Nephron (organoid): ENCODE data around the gene ARF5.

Experiments
- H3K27ac Mint-ChIP-seq, 3 experiments: 2 replicates each; pipeline ENCODE4 v1.8.0; 2020; ENCODE audit warnings: mixed read lengths in 3 of 3, mild to moderate bottlenecking in 2 of 3, moderate library complexity in 1 of 3
- H3K27me3 Mint-ChIP-seq: 2 replicates; pipeline ENCODE4 v1.8.0; 2021; ENCODE audit warnings: low read depth, mild to moderate bottlenecking, moderate library complexity, mixed read lengths
- H3K36me3 Mint-ChIP-seq: 2 replicates; pipeline ENCODE4 v1.8.0; 2020; ENCODE audit warnings: low read depth, mixed read lengths
- H3K4me1 Mint-ChIP-seq: 2 replicates; pipeline ENCODE4 v1.8.0; 2020; ENCODE audit warnings: mixed read lengths
- H3K4me3 Mint-ChIP-seq, 3 experiments: 2 replicates each; pipeline ENCODE4 v1.8.0; 2020; ENCODE audit warnings: mild to moderate bottlenecking in 3 of 3, mixed read lengths in 3 of 3, moderate library complexity in 2 of 3
- H3K9me3 Mint-ChIP-seq: 2 replicates; pipeline ENCODE4 v1.8.0; 2020; ENCODE audit warnings: mixed read lengths
- TF ChIP-seq, protein P1 (sequence below), 3 experiments: fragments of 200-600 bp; sonication (generic); IDR thresholded peaks; one replicate each; pipeline ENCODE4 v1.5.0; 2021; ENCODE audit warnings: antibody characterized with exemption in 3 of 3; ENCODE audit not compliant: unreplicated experiment in 3 of 3

The ARF5 gene

DNA sequence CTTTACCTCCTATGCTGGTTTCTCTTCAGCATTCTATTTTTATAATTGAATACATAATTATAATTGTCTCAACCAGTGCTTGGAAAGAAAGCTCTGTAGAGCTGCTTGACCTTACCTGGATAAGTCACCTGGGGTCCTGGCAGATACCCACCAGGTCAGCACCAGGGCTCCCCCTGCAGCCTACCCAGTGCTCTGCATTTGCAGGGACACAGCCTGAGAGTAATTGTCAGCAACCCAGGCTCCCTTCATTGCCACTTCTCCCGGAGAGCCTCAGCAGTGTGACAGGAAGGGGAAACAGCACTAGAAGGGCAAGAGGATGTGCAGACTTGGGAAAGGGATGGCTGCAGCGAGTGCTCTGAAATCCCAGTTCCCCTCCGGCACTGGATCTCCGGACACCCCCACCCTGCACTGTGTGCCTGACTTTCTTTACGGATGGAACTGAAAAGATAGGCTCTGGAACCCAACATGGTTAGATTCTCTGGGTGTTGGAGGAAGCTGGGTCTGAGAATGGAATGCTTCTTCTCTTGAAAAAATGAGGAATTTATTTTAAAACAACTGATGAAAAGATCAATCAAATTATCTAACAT lies 41.1 kb downstream of the ARF5 start:
- Mint-ChIP-seq H3K9me3 (peaks cover 4% of the 10 kb centered on the region), H3K36me3 (no peaks in the 10 kb centered on the region), H3K27me3 (peaks cover 15% of the 10 kb centered on the region), H3K4me3 (no peak overlapping the region), H3K4me1 (no peaks in the 10 kb centered on the region), H3K27ac (no peak overlapping the region)
- TF ChIP-seq, protein P1, sequence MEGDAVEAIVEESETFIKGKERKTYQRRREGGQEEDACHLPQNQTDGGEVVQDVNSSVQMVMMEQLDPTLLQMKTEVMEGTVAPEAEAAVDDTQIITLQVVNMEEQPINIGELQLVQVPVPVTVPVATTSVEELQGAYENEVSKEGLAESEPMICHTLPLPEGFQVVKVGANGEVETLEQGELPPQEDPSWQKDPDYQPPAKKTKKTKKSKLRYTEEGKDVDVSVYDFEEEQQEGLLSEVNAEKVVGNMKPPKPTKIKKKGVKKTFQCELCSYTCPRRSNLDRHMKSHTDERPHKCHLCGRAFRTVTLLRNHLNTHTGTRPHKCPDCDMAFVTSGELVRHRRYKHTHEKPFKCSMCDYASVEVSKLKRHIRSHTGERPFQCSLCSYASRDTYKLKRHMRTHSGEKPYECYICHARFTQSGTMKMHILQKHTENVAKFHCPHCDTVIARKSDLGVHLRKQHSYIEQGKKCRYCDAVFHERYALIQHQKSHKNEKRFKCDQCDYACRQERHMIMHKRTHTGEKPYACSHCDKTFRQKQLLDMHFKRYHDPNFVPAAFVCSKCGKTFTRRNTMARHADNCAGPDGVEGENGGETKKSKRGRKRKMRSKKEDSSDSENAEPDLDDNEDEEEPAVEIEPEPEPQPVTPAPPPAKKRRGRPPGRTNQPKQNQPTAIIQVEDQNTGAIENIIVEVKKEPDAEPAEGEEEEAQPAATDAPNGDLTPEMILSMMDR (IDR thresholded peaks at IDR 0.05; ENCODE audit: unreplicated experiment in 3 of 3) = peak in 2 of 3 experiments; percentile 14 to 36

DNA sequence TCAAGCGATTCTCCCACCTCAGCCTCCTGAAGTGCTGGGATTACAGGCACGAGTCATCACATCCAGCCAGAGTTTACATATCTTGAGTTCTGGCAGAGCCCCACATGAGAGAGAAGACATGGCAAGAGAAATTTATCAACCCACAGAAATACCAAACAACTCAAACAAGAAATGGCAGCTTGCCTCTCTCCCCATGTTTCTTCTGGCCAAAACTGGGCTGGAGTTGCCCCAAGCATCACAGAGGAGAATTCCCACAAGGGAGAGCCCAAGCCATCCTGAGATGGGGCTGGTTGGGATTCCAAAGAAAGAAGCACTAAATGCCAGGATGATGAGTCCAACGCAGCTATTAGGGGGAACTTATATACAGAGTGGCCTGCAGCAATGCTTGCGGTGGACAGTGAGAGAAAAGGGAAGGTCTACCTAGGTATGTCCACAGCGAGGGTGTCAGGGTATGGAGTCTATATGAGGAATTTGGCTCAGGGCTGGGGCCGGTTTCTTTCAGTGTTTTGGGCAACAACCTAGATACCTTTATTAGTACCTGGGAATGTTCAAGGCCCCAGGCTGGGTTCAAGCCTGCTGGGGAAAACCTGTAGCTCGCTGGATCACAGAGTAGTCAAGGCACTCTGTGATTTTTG lies 44.2 kb downstream of the ARF5 start:
- H3K27ac Mint-ChIP-seq = peak overlapping the region in 1 of 3 experiments; percentile 45
- no peak overlapping the region for H3K4me3 Mint-ChIP-seq
- H3K9me3 Mint-ChIP-seq = peaks cover 3% of the 10 kb centered on the region
- no peaks in the 10 kb centered on the region for H3K36me3 Mint-ChIP-seq
- TF ChIP-seq, protein P1 (IDR thresholded peaks at IDR 0.05; ENCODE audit: unreplicated experiment in 3 of 3) = no peak
- no peaks in the 10 kb centered on the region for H3K4me1 Mint-ChIP-seq
- H3K27me3 Mint-ChIP-seq = peaks cover 14% of the 10 kb centered on the region

DNA sequence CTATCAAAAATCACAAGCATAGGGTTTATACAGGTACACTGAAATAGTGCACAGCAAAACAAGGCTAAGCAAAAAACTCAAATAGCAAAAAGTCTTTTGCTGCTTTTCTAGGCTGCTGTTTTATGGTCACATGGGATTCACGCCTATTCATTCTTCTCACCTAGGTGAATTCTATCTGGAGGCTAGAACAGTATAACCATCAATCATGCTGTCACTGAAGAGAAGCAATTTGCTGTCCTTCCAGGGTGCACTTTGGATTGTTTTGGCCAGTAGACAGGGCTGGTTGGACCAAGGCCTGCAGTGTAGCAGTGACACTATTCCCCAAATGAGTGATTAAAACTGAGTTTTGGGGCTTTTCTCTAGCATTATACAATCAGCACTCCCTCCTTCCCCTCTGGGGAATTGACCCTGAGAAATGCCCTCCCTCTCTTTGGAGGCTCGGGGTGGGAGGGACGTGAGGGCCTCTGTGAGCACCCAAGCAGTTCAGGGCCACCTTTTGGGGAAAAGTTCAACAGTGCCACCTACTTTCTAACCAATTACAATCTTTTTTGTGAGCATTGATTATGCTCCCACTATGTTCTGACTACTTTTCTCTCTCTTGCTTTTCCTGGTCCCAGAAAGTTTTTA lies 47.6 kb downstream of the ARF5 start:
- no peaks in the 10 kb centered on the region for H3K4me1 Mint-ChIP-seq
- H3K4me3 Mint-ChIP-seq = no peak overlapping the region
- H3K9me3 Mint-ChIP-seq = peaks cover 8% of the 10 kb centered on the region
- H3K27me3 Mint-ChIP-seq = peaks cover 14% of the 10 kb centered on the region
- TF ChIP-seq, protein P1 (IDR thresholded peaks at IDR 0.05; ENCODE audit: unreplicated experiment in 3 of 3) = no peak
- H3K36me3 Mint-ChIP-seq = no peaks in the 10 kb centered on the region
- H3K27ac Mint-ChIP-seq = no peak overlapping the region

DNA sequence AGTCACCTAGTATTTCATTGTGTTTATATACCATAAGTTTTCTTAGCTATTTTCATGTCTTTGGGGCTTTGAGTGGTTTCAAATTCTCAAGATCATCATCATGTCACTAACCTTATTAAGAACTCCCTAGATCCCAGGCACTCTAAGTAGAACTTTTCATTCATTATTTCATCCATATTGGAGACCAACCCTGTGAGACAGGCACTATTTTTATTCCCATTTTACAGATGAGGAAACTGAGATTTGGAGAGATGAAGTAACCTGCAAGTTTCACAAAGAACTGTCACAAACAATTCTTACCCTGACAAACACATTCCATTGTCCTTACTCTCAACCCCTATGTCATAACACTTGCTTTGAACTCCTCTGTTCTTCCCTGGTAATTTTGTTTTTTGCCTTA lies 50.0 kb downstream of the ARF5 start:
- H3K27me3 Mint-ChIP-seq = peaks cover 7% of the 10 kb centered on the region
- TF ChIP-seq, protein P1 (IDR thresholded peaks at IDR 0.05; ENCODE audit: unreplicated experiment in 3 of 3) = no peak
- no peak overlapping the region for H3K4me3 Mint-ChIP-seq
- H3K36me3 Mint-ChIP-seq = no peaks in the 10 kb centered on the region
- no peaks in the 10 kb centered on the region for H3K4me1 Mint-ChIP-seq
- H3K27ac Mint-ChIP-seq = no peak overlapping the region
- H3K9me3 Mint-ChIP-seq = peaks cover 8% of the 10 kb centered on the region
